Right hindlimb (tissue), 1 donor: ENCODE measurements around the gene STAP2.

Experiments used
- DNase-seq: peaks from one replicate; pipeline ENCODE4 v3.0.0-alpha.2; 2018

Gene STAP2

GRCh38 chr19:4338441-4339355 is at the start of gene STAP2:
Gene STAP2 (minus strand): TSS chr19:4338827. CDS start chr19:4338753, 74 bp downstream.
- DNase-seq = no peak

- DNase-seq = peak; percentile 43
These were observed 47.6 kb upstream of the STAP2 start for GRCh38 chr19:4386041-4386782.

GRCh38 chr19:4385291-4386040 is 46.8 kb upstream of the STAP2 start:
- no peak for DNase-seq

GRCh38 chr19:4380254-4380727 is 41.7 kb upstream of the STAP2 start:
- DNase-seq = peak; percentile 41

GRCh38 chr19:4379383-4380253 is 41.0 kb upstream of the STAP2 start:
- DNase-seq = peak; percentile 60

GRCh38 chr19:4378886-4379285 is 40.3 kb upstream of the STAP2 start:
- no peak for DNase-seq

GRCh38 chr19:4376991-4377781 is 38.6 kb upstream of the STAP2 start:
- DNase-seq = no peak

GRCh38 chr19:4376671-4376990 is 38.0 kb upstream of the STAP2 start:
- no peak for DNase-seq

- DNase-seq = no peak
These were observed 37.5 kb upstream of the STAP2 start for GRCh38 chr19:4376028-4376670.

GRCh38 chr19:4375164-4376027 is 36.8 kb upstream of the STAP2 start:
- peak; percentile 53 for DNase-seq

GRCh38 chr19:4374498-4375163 is 36.0 kb upstream of the STAP2 start:
- peak; percentile 50 for DNase-seq

- DNase-seq = peak; percentile 52
These were observed 35.2 kb upstream of the STAP2 start for GRCh38 chr19:4373601-4374497.

GRCh38 chr19:4373013-4373367 is 34.4 kb upstream of the STAP2 start:
- DNase-seq = peak; percentile 18

- no peak for DNase-seq
These were observed 33.8 kb upstream of the STAP2 start for GRCh38 chr19:4372165-4373012.

- DNase-seq = peak; percentile 76
These were observed 32.9 kb upstream of the STAP2 start for GRCh38 chr19:4371247-4372164.
